ENCODE data around the gene PADI2.

Gene PADI2

DNA sequence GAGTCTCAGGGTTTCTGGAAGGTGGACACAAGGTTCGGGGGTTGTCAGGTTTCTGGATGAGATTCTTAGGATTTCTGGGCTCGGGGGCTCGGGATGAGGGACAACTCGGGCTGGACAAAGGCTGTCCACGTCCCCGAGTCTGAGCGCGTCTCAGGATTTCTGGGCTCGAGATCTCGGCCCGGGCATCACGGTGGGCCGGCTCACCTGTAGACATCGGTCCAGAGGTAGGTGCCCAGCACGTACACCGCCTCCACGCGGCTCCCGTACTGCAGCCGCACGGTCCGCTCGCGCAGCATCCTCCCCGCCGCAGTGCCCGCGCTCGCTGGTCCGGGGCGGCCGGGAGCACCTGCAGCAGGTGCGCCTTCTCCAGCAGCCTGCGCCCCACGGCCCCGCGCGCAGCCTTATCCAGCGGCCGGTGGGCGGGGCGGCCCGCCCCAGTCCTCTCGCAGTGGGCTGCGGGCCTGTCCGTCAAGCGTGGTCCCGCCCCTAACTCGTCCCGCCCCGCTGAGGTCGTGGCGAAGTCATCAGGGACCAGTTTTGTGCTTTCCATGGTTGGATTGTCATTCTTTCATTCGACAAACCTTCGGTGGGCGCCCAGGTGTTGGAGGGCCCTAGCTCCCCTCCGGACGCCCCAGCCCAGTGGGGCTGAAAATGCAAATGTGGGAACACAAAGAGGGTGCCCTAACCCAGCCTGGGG, at the start of gene PADI2:
Gene PADI2 (minus strand): TSS at position 376 of the 697 bp plus-strand sequence. CDS start 80 bp downstream, at position 296.
- TF ChIP-seq ZFX (IDR thresholded peaks at IDR 0.05): no peak
- TF ChIP-seq, protein P1, sequence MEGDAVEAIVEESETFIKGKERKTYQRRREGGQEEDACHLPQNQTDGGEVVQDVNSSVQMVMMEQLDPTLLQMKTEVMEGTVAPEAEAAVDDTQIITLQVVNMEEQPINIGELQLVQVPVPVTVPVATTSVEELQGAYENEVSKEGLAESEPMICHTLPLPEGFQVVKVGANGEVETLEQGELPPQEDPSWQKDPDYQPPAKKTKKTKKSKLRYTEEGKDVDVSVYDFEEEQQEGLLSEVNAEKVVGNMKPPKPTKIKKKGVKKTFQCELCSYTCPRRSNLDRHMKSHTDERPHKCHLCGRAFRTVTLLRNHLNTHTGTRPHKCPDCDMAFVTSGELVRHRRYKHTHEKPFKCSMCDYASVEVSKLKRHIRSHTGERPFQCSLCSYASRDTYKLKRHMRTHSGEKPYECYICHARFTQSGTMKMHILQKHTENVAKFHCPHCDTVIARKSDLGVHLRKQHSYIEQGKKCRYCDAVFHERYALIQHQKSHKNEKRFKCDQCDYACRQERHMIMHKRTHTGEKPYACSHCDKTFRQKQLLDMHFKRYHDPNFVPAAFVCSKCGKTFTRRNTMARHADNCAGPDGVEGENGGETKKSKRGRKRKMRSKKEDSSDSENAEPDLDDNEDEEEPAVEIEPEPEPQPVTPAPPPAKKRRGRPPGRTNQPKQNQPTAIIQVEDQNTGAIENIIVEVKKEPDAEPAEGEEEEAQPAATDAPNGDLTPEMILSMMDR (conservative IDR thresholded peaks at IDR 0.05): no peak
- no peak within 1 kb of the TSS for H3K27ac ChIP-seq

DNA sequence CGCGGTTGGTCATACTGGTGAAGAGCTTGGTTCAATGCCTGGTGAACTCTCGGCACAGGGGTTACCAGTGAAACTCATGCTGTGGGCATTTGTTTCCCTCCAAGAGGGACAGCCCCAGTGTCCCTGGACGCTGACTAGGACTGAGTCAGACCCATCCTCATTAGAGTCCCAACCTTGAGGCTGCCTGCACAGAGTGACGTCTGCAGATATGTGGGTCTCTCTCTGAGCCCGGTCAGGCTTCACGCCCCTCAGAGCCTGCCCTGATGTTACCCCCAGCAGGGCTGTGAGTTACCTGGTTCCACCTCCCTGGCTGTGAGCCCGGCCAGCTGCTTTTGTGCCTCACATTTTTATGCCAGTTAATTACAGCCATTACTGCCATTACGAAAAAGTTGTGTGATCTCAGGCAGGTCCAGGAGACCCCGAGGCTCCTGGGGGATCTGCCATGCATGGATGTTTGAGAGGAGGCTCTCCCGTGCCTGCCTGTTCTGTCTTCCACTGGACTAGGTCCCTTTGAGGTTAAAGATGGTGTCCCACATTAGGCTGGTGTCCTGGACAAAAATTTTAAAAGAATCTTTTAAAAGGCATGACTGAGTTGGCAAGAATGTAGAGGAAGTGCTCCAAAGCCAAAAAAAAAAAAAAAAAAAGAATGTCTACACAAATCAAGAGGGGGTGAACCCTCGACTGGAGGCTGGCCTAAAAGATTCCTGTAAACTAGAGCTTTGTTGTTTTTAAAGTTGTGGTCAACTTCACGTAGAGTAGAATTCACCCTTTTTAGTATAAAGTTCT, 49.0 kb upstream of the PADI2 start:
- no peak overlapping the region for H3K27ac ChIP-seq

DNA sequence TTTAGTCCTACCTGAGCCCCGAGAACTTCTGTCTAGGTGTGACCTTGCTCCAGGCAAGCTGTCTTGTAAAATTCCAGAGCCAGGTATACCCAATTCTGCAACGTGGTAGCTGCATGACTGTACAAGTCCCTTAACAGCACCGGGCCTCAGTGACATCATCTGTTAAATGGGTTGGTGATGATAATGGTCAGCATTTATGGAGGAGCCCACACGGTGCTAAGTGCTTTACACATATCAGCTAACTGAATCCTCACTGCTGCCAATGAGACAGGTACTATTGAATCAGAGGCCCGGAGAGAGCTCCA, 48.5 kb upstream of the PADI2 start:
- TF ChIP-seq ZFX (IDR thresholded peaks at IDR 0.05): no peak
- TF ChIP-seq, protein P1 (conservative IDR thresholded peaks at IDR 0.05): no peak
- H3K27ac ChIP-seq: no peak overlapping the region

More for the DNA sequence above, 49.0 kb upstream of the PADI2 start:
- TF ChIP-seq, protein P1 (conservative IDR thresholded peaks at IDR 0.05): no peak
- no peak for TF ChIP-seq ZFX (IDR thresholded peaks at IDR 0.05)

DNA sequence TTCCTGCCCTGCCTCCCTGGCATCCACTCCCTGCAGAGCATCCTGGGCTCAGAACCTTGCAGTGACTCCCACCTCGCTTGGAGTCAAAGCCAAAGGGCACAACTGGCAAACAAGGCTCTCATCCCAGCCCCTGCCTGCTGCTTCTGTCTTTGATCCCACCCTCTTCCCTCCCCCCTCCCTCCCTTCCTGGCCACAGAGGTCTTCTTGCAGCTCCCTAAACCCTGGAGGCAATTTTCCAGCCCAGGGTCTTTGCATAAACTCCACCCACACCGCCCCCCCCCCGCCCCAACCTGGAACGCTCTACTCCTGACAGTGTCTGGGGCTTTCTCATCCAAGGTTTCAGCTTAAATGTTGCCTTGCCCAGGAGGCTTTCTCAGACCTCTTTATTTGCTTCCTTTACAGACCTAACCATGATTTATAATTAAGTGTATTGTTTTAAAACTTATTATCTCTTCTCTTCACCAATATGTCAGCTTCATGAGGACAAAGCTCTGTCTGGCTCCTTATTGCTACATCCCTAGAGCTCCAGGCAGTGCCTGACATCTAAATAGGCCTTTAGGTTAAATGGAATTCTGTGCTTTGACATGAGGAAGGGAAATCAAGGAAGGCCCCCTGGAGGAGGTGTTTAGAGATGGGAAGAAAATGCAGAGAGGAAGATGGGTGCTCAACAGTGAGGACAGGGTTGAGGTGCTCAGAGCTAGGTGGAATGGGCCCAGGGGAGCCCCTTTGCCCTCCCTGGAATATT, 48.0 kb upstream of the PADI2 start:
- TF ChIP-seq ZFX (IDR thresholded peaks at IDR 0.05): no peak
- TF ChIP-seq, protein P1 (conservative IDR thresholded peaks at IDR 0.05): no peak
- no peak overlapping the region for H3K27ac ChIP-seq

DNA sequence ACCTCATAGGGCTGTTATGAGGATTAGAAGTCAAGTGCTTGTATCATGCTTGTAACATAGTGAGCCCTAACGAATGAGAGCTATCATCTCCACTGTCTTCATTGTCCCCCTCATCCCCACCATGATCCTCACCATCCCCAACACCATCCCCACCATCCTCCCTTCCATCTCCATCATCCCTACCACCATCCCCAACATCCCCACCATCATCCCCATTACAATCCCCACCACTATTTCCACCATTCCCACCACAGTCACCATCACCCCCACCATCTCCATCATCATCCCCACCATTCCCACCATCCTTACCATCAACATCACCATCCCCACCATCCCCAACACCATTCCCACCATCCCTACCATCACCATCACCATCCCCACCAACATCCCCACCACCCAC, 46.6 kb upstream of the PADI2 start:
- TF ChIP-seq, protein P1 (conservative IDR thresholded peaks at IDR 0.05): no peak
- TF ChIP-seq ZFX (IDR thresholded peaks at IDR 0.05): no peak
- no peak overlapping the region for H3K27ac ChIP-seq

DNA sequence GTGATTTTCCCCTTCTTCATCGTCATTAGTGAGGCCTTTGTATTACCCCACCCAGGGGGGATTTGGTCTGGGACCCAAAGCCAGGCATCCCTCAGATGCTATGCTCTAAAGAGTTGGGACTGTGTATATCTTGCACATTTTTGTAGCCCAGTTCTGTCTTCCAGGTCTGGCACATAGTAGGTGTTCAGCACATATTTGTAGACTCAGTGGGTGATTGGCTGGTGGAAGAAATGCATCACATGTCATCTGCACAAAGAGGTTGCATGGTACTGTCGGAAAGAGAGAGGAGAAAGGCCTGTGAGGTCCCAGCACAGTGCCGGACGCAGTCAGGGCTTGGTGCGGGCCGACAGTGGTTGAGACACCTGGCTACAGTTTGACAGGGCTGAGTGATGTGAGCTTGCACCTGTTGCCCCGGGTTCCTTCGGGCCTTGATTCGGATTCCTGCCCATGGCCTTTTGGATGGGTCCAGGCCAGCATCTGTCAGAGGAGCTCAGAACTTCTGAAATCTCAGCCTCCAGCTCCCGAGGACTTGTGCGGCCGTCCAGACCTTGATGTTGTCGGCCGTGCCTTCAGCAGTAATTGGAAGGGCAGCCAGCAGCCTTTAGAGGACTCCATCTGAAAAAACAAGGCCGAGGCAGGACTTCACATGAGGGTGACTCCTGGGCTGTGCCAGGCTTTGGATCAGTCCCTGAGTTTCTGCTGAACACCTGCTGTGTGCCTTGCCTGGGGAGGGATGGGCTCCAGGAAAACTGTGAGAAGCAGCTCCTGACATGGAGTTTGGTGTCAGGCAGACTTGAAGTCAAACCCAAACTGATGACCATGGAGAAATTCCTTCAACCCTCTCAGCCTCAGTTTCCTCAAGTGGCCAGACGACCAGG, 44.8 kb upstream of the PADI2 start:
- H3K27ac ChIP-seq: no peak overlapping the region
- no peak for TF ChIP-seq ZFX (IDR thresholded peaks at IDR 0.05)
- TF ChIP-seq, protein P1 (conservative IDR thresholded peaks at IDR 0.05): no peak

Data from C4-2B (cell line).